Erythroblast (primary cell): ENCODE data around the gene TMEM135.

Experiments used
- GATA1 ChIP-seq: IDR thresholded peaks from 2 replicates; pipeline ENCODE4 v1.6.1; 2011; ENCODE audit warnings: low read depth, mild to moderate bottlenecking, control low read depth, low read length, moderate library complexity
- POLR2A ChIP-seq: IDR thresholded peaks from 2 replicates; pipeline ENCODE4 v1.6.1; 2011; ENCODE audit warnings: mild to moderate bottlenecking, low read length

DNA sequence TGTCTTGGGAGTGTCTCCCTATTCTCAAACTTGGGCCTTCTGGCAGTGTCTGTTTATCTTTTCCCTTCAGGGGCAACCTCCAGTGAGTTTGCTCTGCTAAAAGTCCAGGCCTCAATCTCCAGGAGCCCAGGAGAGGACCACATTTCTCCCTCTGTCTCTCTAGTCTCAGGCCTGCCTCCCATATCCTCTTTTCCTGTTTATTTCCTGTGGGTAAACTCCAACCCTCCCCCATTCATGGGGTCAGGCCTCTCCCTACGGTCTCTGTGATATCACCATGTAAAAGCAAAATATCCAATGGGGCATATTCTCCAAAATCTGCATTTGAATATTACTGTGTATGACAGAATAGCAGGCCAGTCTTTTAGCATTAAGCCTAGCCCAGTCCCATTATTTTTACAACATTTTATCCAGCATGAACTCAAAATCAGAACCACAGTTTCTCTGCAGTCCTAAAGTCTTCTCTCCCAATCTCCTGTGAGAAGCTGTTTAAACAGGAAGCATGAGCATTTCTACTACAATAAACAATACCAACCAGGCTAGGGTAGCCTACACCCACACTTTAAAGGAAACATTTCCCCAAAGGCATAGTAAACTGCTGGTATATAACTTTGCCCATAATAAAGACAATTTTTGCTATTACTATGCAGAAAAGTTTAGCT, 18.0 kb upstream of the TMEM135 start:
- TF ChIP-seq POLR2A (no peak), GATA1 (no peak)
